GM15510 (cell line): Measurements from ENCODE around the gene ZNF771.
A peak's percentile ranks its signal among the peaks of the same experiment; 100 is the strongest.

ENCODE experiments used
- POLR2A ChIP-seq: IDR thresholded peaks from 3 replicates; pipeline ENCODE4 v1.6.1; 2011; ENCODE audit warnings: borderline replicate concordance; ENCODE audit not compliant: insufficient read length; ENCODE audit errors: extremely low read depth

ZNF771 gene

DNA sequence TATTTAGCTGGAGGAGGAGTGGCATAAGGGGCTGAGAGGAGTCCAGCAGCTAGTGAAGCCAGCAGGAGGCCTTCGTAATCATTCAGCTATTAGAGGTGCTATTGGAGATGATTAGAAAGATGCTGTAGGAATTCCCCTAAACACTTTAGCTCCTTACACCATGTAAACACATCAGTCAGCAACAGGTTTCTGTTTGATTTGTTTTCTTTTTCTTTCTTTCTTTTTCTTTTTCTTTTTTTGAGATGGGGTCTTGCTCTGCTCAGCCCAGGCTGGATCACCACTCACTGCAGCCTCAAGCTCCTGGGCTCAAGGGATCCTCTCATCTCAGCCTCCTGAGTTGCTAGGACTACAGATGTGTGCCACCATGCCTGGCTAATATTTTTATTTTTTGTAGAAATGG lies 48.9 kb downstream of the ZNF771 start:
- TF ChIP-seq POLR2A: no peak

DNA sequence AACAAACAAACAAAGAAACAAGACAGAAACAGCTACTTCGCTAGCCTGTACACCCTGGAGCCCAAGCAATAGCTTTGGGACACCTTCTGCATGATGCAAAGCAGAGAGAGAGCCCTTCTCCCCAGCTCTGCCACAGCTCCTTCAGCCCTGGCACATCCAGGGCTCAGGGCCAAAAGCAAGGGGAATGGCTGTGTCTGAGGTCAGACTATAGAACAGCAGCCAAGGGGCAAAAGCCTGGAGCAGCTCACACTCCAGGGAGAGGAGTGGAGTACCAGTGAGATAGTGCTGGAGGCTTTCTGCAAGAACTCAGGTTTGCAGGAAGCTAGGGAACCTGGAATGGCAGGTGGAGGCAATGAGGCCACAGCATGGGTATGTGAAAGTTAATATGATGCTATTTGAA lies 49.9 kb downstream of the ZNF771 start:
- TF ChIP-seq POLR2A: no peak

DNA sequence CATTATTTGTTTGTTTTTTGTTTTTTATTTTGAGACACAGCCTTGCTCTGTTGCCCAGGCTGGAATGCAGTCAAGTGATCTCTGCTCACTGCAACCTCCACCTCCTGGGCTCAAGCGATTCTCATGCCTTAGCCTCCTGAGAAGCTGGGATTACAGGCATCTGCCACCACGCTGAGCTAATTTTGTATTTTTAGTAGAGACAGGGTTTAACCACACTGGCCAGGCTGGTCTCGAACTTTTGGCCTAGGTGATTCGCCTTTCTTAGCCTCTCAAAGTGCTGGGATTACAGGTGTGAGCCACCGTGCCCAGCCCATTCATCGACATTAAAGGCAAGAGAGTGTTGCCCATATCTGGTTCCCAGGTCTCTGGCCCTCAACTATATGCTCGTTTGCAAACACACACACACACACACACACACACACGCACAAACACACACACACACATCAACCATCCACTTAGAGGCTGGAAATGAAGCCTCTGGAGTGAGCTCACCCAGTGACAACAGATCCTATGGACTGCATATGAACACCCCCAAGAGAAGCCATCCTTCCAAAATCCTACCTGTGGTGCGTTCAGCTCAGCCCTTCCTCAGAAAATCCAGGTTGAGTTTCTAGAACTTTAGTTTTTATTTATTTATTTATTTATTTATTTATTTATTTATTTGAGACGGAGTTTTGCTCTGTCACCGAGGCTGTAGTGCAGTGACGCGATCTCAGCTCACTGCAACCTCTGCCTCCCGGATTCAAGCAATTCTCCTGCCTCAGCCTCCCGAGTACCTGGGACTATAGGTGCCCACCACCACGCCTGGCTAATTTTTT lies 50.5 kb downstream of the ZNF771 start:
- TF ChIP-seq POLR2A: peak; percentile 10

DNA sequence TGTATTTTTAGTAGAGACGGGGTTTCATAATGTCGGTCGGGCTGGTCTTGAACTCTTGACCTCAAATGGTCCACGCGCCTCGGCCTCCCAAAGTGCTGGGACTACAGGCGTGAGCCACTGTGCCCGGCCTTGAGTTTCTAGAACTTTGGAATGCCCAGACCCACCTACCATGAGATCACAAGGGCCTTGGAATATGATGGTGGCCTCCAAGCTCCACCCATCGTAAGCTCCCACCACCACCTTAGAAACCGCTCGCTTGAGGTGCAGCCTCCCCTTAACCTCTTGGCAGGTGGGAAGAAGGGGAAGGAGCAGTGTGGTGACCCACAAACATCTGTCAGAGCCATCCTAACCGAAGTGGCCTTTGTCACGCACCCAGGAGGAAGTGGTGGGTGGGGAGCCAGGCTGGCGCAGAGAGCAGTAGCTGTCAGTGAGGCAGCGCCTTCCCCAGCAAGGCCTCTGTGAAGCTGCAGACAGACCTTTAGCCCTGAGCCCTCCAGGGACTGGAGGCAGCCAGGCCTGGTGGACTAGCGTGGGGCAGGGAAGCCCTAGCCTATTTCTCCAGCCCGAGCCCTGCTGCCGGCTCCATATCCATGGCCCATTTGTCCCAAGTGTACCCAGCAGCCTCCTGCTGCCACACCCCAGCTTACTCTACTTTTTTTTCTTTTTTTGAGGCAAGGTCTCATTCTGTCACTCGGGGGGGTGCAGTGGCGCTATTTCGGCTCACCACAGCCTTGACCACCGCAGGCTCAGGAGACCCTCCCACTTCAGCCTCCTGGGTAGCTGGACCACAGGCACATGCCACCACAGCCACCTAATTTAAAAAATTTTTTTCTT lies 51.4 kb downstream of the ZNF771 start:
- TF ChIP-seq POLR2A: peak; percentile 80

DNA sequence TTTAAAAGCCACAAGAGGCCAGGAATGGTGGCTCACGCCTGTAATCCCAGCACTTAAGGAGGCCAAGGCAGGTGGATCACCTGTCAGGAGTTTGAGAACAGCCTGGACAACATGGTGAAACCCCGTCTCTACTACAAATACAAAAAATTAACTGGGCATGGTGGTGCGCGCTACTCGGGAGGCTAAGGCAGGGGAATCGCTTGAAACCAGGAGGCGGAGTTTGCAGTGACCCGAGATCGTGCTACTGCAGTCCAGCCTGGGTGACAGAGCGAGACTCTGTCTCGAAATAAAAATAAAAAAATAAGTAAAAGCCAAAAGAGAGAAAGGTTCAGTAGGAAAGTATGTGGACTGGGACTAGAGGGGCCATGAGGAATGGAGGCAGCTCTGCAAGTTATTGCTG lies 52.0 kb downstream of the ZNF771 start:
- no peak for TF ChIP-seq POLR2A

DNA sequence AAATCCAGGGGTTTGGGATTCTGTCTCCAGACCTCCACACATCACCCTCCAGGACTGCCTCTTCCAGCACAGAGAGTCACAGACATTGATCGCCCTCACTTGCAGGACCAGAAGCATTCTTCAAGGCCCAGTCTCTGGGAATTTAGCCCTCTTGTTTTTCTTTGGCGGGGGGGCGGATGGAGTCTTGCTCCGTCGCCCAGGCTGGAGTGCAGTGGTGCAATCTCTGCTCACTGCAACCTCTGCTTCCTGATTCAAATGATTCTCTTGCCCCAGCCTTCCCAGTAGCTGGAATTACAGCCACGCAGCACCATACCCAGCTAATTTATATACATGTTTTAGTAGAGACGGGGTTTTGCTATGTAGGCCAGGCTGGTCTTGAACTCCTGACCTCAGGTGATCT lies 56.7 kb downstream of the ZNF771 start:
- no peak for TF ChIP-seq POLR2A
